A549 (cell line): Measurements from ENCODE around the gene CFAP100. TPM values are rescaled to one million over a fixed set of nuclear protein-coding genes. Genes with fewer than 3 reads are reported as not detected.

Source experiments
- ATAC-seq, 2 experiments: fragments of 200-7000 bp in 1 of 2; fragments of >200 bp in 1 of 2; cut with Nextera tagmentation in 1 of 2; cut with Tn5 transposase in 1 of 2; 3 replicates each; pipeline versions ENCODE4 v1.8.0 to v1.9.1; 2018 to 2020; ENCODE audit warnings: mild to moderate bottlenecking in 1 of 2, moderate library complexity in 1 of 2
- CTCF ChIA-PET: fragments of 300-600 bp; sonication (Branson Sonifier 250); formaldehyde crosslinking; extraction: SDS; loops from one replicate; lab custom pipeline; 2021; ENCODE audit warnings: antibody characterized with exemption, inconsistent platforms; lab: Yijun Ruan, JAX
- POLR2A ChIA-PET: fragments of 350-600 bp; formaldehyde crosslinking; extraction: SDS; loops from one replicate; lab custom pipeline; 2021; ENCODE audit warnings: antibody characterized with exemption, inconsistent platforms; lab: Yijun Ruan, JAX
- DNase-seq, 2 experiments: peaks; one replicate each; pipeline versions ENCODE4 v3.0.0 to v3.0.0-alpha.2; 2011 to 2016; ENCODE audit warnings: low read depth in 1 of 2, low spot score in 1 of 2
- FAIRE-seq: peaks from 2 replicates; lab custom pipeline; 2011; peaks lifted over from hg19 to GRCh38; lab: Jason Lieb, UNC
- H3K27ac ChIP-seq, 2 experiments: fragments of >200 bp; sonication (Bioruptor Twin); formaldehyde crosslinking; 3 replicates each; pipeline ENCODE4 v1.5.1; 2016 to 2017
- H3K4me1 ChIP-seq: fragments of >200 bp; sonication (Bioruptor Twin); formaldehyde crosslinking; 3 replicates; pipeline ENCODE4 v1.6.1; 2016
- H3K4me2 ChIP-seq: fragments of >200 bp; sonication (Bioruptor Twin); formaldehyde crosslinking; 3 replicates; pipeline ENCODE4 v1.6.1; 2016
- H3K4me3 ChIP-seq: fragments of >200 bp; sonication (Bioruptor Twin); formaldehyde crosslinking; 3 replicates; pipeline ENCODE4 v1.5.1; 2016
- H3K9me3 ChIP-seq: fragments of >200 bp; sonication (Bioruptor Twin); formaldehyde crosslinking; 3 replicates; pipeline ENCODE4 v1.6.1; 2016
- ATOH8 ChIP-seq: fragments of 250-450 bp; sonication (Bioruptor Pico); IDR thresholded peaks from 2 replicates; pipeline ENCODE4 v1.5.0; 2020; ENCODE audit warnings: low read depth, mild to moderate bottlenecking, moderate library complexity
- CBX2 ChIP-seq: fragments of 200-600 bp; sonication (generic); IDR thresholded peaks from 2 replicates; pipeline ENCODE4 v1.6.1; 2016; ENCODE audit warnings: low read depth, mild to moderate bottlenecking, borderline replicate concordance
- CHD2 ChIP-seq: fragments of 150-350 bp; IDR thresholded peaks from 2 replicates; pipeline ENCODE4 v1.6.1; 2014; ENCODE audit warnings: low read length; ENCODE audit not compliant: partially characterized antibody
- CHD4 ChIP-seq: fragments of 200-600 bp; sonication (generic); IDR thresholded peaks from 2 replicates; pipeline ENCODE4 v1.6.1; 2016; ENCODE audit warnings: antibody characterized with exemption, mild to moderate bottlenecking, borderline replicate concordance
- FOSL2 ChIP-seq, 2 experiments: fragments of 450-650 bp in 1 of 2; fragments of >200 bp in 1 of 2; sonication (Bioruptor Twin) in 1 of 2; formaldehyde crosslinking; IDR thresholded peaks; 2 replicates each; pipeline versions ENCODE4 v1.5.0 to v1.6.1; 2016 to 2020; ENCODE audit warnings: mild to moderate bottlenecking in 1 of 2, moderate library complexity in 1 of 2
- HEYL ChIP-seq: fragments of 250-450 bp; sonication (Bioruptor Pico); IDR thresholded peaks from 2 replicates; pipeline ENCODE4 v1.8.0; 2021; ENCODE audit warnings: mild to moderate bottlenecking, moderate library complexity
- HOXA7 ChIP-seq: fragments of 250-450 bp; sonication (Bioruptor Pico); IDR thresholded peaks from 2 replicates; pipeline ENCODE4 v1.5.0; 2020; ENCODE audit warnings: mild to moderate bottlenecking, moderate library complexity
- HOXB13 ChIP-seq: fragments of 250-450 bp; sonication (Bioruptor Pico); IDR thresholded peaks from 2 replicates; pipeline ENCODE4 v1.5.0; 2020; ENCODE audit warnings: low read depth, mild to moderate bottlenecking, moderate library complexity
- HOXB5 ChIP-seq: fragments of 250-450 bp; sonication (Bioruptor Pico); IDR thresholded peaks from 2 replicates; pipeline ENCODE4 v1.5.0; 2020; ENCODE audit warnings: mild to moderate bottlenecking, moderate library complexity
- JUN ChIP-seq, 2 experiments: fragments of >200 bp; sonication (Bioruptor Twin); formaldehyde crosslinking; IDR thresholded peaks; 2 replicates in 1 of 2; 3 replicates in 1 of 2; pipeline ENCODE4 v1.6.1; 2016 to 2017
- JUNB ChIP-seq: fragments of >200 bp; sonication (Bioruptor Twin); formaldehyde crosslinking; IDR thresholded peaks from 2 replicates; pipeline ENCODE4 v1.6.1; 2016
- KDM1A ChIP-seq: fragments of 200-600 bp; sonication (generic); IDR thresholded peaks from 2 replicates; pipeline ENCODE4 v1.6.1; 2016; ENCODE audit warnings: low read depth, mild to moderate bottlenecking
- KDM5A ChIP-seq: fragments of 200-600 bp; sonication (generic); IDR thresholded peaks from 2 replicates; pipeline ENCODE4 v1.6.1; 2016; ENCODE audit warnings: antibody characterized with exemption, mild to moderate bottlenecking
- MAFK ChIP-seq: fragments of 450-650 bp; IDR thresholded peaks from 2 replicates; pipeline ENCODE4 v1.6.1; 2014; ENCODE audit not compliant: partially characterized antibody
- MAZ ChIP-seq: fragments of 150-350 bp; IDR thresholded peaks from 2 replicates; pipeline ENCODE4 v1.6.1; 2014; ENCODE audit warnings: antibody characterized with exemption, low read depth, low read length, borderline replicate concordance
- MYC ChIP-seq: IDR thresholded peaks from 2 replicates; pipeline ENCODE4 v1.6.1; 2012; ENCODE audit warnings: mild to moderate bottlenecking, inconsistent platforms, low read length, improper control_type of control experiment, borderline replicate concordance
- RCOR1 ChIP-seq: fragments of 150-350 bp; IDR thresholded peaks from 2 replicates; pipeline ENCODE4 v1.6.1; 2014; ENCODE audit warnings: antibody characterized with exemption, low read length, low read depth
- SMC3 ChIP-seq: fragments of >200 bp; sonication (Bioruptor Twin); formaldehyde crosslinking; IDR thresholded peaks from 3 replicates; pipeline ENCODE4 v1.6.1; 2018; ENCODE audit warnings: inconsistent platforms
- ZNF302 ChIP-seq: fragments of 250-450 bp; sonication (Bioruptor Pico); IDR thresholded peaks from 2 replicates; pipeline ENCODE4 v1.9.0; 2021; ENCODE audit warnings: inconsistent platforms, mild to moderate bottlenecking, moderate library complexity
- ZSCAN20 ChIP-seq: fragments of 250-450 bp; sonication (Bioruptor Pico); IDR thresholded peaks from 2 replicates; pipeline ENCODE4 v1.8.0; 2022; ENCODE audit warnings: mild to moderate bottlenecking, moderate library complexity
- WGBS: methylation state at CpG from one replicate; pipeline ENCODE4 v1.1.6; 2017; ENCODE audit errors: missing lambda C conversion rate; 5-methylcytosine and 5-hydroxymethylcytosine counted together
- polyA plus RNA-seq, 4 experiments: library from polyadenylated mRNA; depleted of rRNA in 3 of 4; stranded (reverse); fragments of >200 nt; fragmentation: RNase III in 1 of 4; extraction: RNeasy Plus Mini Kit Qiagen cat#74134 plus additional on column Dnase treatment in 1 of 4; gene quantifications; 2 replicates in 3 of 4; 3 replicates in 1 of 4; pipeline ENCODE4 v1.2.3, GENCODE V29; 2011 to 2017
- TF ChIP-seq, protein P1 (sequence below): fragments of 450-650 bp; IDR thresholded peaks from 2 replicates; pipeline ENCODE4 v1.6.1; 2014; ENCODE audit warnings: antibody characterized with exemption

CFAP100 gene
- polyA plus RNA-seq, 2 of the 4 experiments (the other 2 are of a cell fraction), result not detected

DNA sequence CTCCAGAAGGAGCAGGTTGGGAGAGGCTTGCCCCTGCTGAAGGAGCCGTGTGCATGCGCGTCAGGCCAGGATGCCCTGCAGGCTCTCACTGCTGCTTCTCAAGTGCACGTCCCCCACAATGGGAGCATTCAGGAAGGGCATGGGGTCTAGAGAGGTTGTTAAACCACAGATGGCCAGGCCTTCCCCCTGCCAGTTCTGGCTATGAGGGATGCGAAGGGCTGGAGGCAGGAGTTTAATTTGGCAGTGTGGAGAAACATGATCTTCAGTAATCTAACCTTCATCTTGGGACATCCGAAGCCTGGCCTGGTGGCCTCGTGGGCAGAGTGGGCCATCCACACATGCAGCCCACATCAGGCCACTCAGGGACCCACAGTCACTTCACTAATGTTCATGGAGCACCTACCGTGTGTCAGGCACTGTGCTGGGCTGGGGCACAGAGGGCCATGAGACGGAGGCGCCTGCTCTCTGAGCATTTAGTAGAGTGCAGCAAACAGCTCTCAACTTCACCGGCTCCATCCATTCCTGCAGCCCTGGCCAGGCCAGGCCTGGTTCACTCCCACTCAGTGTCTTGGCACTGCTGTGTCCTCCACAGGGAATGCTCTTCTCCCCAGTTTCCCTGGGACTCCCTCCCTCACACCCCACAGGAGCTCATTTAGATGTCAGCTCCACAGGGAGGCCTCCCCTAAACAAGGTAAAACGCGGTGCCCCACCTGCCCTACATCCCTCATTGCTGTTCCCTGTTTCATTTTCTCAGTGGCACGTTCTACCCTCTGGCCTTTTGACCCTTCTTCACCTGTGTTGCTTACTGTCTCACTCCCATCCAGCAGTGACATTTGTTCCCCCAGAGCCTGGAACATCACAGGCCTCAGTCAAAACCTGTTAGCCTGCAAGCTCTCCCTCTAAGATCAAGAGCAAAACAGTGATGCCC, 4.0 kb downstream of the CFAP100 start:
- Histone ChIP-seq H3K9me3 (no peaks in the 10 kb centered on the region), H3K4me3 (no peak overlapping the region), H3K27ac (no peak overlapping the region), H3K4me1 (no peaks in the 10 kb centered on the region), H3K4me2 (no peak overlapping the region)
- POLR2A ChIA-PET, result no interaction called here
- WGBS, result 81% methylated on average over 13 of the region's 14 CpGs
- no peak for FAIRE-seq
- ATAC-seq, result no peak
- CTCF ChIA-PET, result interaction anchor here (1.8 to 3.6 kb wide), 2 partner anchors 9 to 265 kb away, joined by 5 to 16 read pairs; no protein-coding TSS in a partner anchor
- DNase-seq, result no peak
- TF ChIP-seq FOSL2 (IDR thresholded peaks at IDR 0.05), result no peak
- no peak for TF ChIP-seq FOSL2 (CRISPR knock-in tag; IDR thresholded peaks at IDR 0.05)

- Histone ChIP-seq H3K4me3 (no peak overlapping the region), H3K9me3 (no peaks in the 10 kb centered on the region), H3K4me2 (no peak overlapping the region), H3K4me1 (no peaks in the 10 kb centered on the region), H3K27ac (no peak overlapping the region)
- ChIA-PET POLR2A (no interaction called here), CTCF (interaction anchor here (1.8 to 3.6 kb wide), 2 partner anchors 10 to 265 kb away, joined by 5 to 16 read pairs; no protein-coding TSS in a partner anchor)
- no peak for FAIRE-seq
- ATAC-seq, result no peak
- TF ChIP-seq FOSL2 (IDR thresholded peaks at IDR 0.05) (no peak), FOSL2 (CRISPR knock-in tag; IDR thresholded peaks at IDR 0.05) (no peak), ZNF302 (CRISPR knock-in tag) (no peak), JUN (IDR thresholded peaks at IDR 0.05) (no peak), ZSCAN20 (CRISPR knock-in tag) (no peak), CBX2 (no peak), MAFK (no peak), HOXB13 (CRISPR knock-in tag) (no peak), MYC (no peak), MAZ (no peak), KDM1A (no peak), SMC3 (no peak), RCOR1 (no peak), CHD4 (no peak), HOXA7 (no peak)
- TF ChIP-seq, protein P1, sequence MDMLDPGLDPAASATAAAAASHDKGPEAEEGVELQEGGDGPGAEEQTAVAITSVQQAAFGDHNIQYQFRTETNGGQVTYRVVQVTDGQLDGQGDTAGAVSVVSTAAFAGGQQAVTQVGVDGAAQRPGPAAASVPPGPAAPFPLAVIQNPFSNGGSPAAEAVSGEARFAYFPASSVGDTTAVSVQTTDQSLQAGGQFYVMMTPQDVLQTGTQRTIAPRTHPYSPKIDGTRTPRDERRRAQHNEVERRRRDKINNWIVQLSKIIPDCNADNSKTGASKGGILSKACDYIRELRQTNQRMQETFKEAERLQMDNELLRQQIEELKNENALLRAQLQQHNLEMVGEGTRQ, result no peak
- DNase-seq, result no peak
- 100% methylated on average over 1 of the region's 1 CpG for WGBS
Measured at GRCh38 chr3:126399351-126399735, 4.6 kb downstream of the CFAP100 start.

DNA sequence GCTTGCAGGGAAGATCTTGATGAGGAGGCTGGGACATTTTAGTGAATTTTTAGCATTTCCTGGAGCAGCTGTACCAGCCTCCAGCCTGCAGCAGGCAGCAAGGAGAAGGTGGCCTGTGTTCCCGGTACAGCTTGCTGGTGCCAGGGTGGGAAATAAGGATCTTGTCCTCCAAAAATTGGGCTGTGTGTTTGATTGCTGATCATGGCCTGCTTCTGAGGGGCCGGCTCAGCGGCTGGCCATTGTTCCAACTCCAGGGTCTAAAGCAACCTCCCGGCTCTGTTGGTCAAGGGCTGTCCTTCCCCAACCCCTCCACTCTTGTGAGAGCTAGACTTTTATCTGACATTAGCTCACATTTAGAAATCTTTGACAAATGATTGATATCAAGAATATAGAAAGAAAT, 5.0 kb downstream of the CFAP100 start:
- Histone ChIP-seq H3K4me1 (no peaks in the 10 kb centered on the region), H3K27ac (no peak overlapping the region), H3K4me2 (no peak overlapping the region), H3K9me3 (no peaks in the 10 kb centered on the region), H3K4me3 (no peak overlapping the region)
- no peak for DNase-seq
- ChIA-PET CTCF (interaction anchor here (1.8 to 3.6 kb wide), 2 partner anchors 10 to 266 kb away, joined by 5 to 16 read pairs; no protein-coding TSS in a partner anchor), POLR2A (no interaction called here)
- ATAC-seq, result no peak
- 69% methylated on average over 4 of the region's 4 CpGs for WGBS
- no peak for TF ChIP-seq ATOH8
- TF ChIP-seq CHD4, result no peak
- TF ChIP-seq, protein P1, result no peak
- TF ChIP-seq HEYL (CRISPR knock-in tag), result no peak
- TF ChIP-seq CHD2, result no peak
- no peak for TF ChIP-seq JUN (IDR thresholded peaks at IDR 0.05)
- TF ChIP-seq JUNB, result no peak
- no peak for TF ChIP-seq HOXB5 (CRISPR knock-in tag)
- TF ChIP-seq KDM5A, result no peak
- FAIRE-seq, result no peak
